CD4-positive, CD25-positive, alpha-beta regulatory T cell (primary cell): ENCODE data around the gene SERPINB10. TPM values are rescaled to one million over a fixed set of nuclear protein-coding genes. Genes with fewer than 3 reads are reported as not detected.
"Not testable (repeated sequence)": the region's sequence is repeated elsewhere in the genome, so short reads cannot be mapped to it uniquely, and the experiment has no call there.

Experiments
- ATAC-seq, 2 donors: fragments of 150-1000 bp; cut with Tn5 transposase; one replicate each; pipeline ENCODE4 v1.10.0; 2021; ENCODE audit warnings: low read depth in 2 of 2, moderate number of reproducible peaks in 2 of 2, moderate library complexity in 1 of 2
- DNase-seq, 3 donors: peaks; one replicate each; pipeline versions ENCODE4 v3.0.0 to v3.0.0-alpha.2; 2012 to 2022; ENCODE audit warnings: mixed read lengths in 1 of 3
- H3K27ac ChIP-seq: one replicate; pipeline ENCODE4 v1.7.0; 2013; ENCODE audit warnings: mild to moderate bottlenecking, low read length; ENCODE audit not compliant: insufficient read depth, poor library complexity, severe bottlenecking
- H3K27me3 ChIP-seq: one replicate; pipeline ENCODE4 v1.7.0; 2013; ENCODE audit warnings: low read length; ENCODE audit not compliant: control insufficient read depth, insufficient read depth
- H3K36me3 ChIP-seq: one replicate; pipeline ENCODE4 v1.7.0; 2013; ENCODE audit warnings: mild to moderate bottlenecking, low read length, moderate library complexity; ENCODE audit not compliant: control insufficient read depth, insufficient read depth
- H3K4me1 ChIP-seq: 2 replicates; pipeline ENCODE4 v1.7.0; 2013; ENCODE audit warnings: mild to moderate bottlenecking, low read length; ENCODE audit not compliant: insufficient read depth, control insufficient read depth, poor library complexity, severe bottlenecking
- H3K4me3 ChIP-seq: one replicate; pipeline ENCODE4 v1.7.0; 2013; ENCODE audit warnings: low read depth, mild to moderate bottlenecking, low read length, moderate library complexity
- H3K9me3 ChIP-seq, 2 experiments: 1 replicate in 1 of 2; 2 replicates in 1 of 2; pipeline ENCODE4 v1.7.0; 2013; ENCODE audit warnings: low read length in 2 of 2, mild to moderate bottlenecking in 1 of 2, moderate library complexity in 1 of 2; ENCODE audit not compliant: control insufficient read depth in 2 of 2
- H3K27ac Mint-ChIP-seq, 3 donors: one replicate each; pipeline ENCODE4 v1.8.0; 2020 to 2022; ENCODE audit warnings: mild to moderate bottlenecking in 3 of 3, mixed read lengths in 3 of 3, moderate library complexity in 2 of 3
- H3K27me3 Mint-ChIP-seq: one replicate; pipeline ENCODE4 v1.8.0; 2022; ENCODE audit warnings: mild to moderate bottlenecking, mixed read lengths
- H3K36me3 Mint-ChIP-seq: one replicate; pipeline ENCODE4 v1.8.0; 2020; ENCODE audit warnings: mixed read lengths
- H3K4me1 Mint-ChIP-seq, 4 donors: one replicate each; pipeline ENCODE4 v1.8.0; 2020 to 2022; ENCODE audit warnings: mixed read lengths in 4 of 4, mild to moderate bottlenecking in 1 of 4
- H3K4me3 Mint-ChIP-seq, 4 donors: one replicate each; pipeline ENCODE4 v1.8.0; 2020 to 2022; ENCODE audit warnings: mild to moderate bottlenecking in 4 of 4, mixed read lengths in 4 of 4, moderate library complexity in 3 of 4
- H3K9me3 Mint-ChIP-seq, 7 donors: one replicate each; pipeline ENCODE4 v1.8.0; 2020 to 2022; ENCODE audit warnings: mixed read lengths in 7 of 7, mild to moderate bottlenecking in 3 of 7, moderate library complexity in 2 of 7
- polyA plus RNA-seq, 4 donors: library from polyadenylated mRNA; unstranded; fragments of 300-500 nt; fragmentation: Illumina TruSeq; gene quantifications; one replicate each; pipeline ENCODE4 v1.2.3, GENCODE V29; 2021
- total RNA-seq: library from RNA; stranded (reverse); gene quantifications from one replicate; pipeline ENCODE4 v1.2.3, GENCODE V29; 2022

Gene SERPINB10
- total and polyA plus RNA-seq, 5 donors from 2014 or later: not detected

GRCh38 chr18:63908858-63909257 is 1.1 kb downstream of the SERPINB10 start:
- no peak overlapping the region for H3K27ac Mint-ChIP-seq
- H3K4me3 ChIP-seq: no peak overlapping the region
- H3K9me3 ChIP-seq: no peaks in the 10 kb centered on the region
- H3K27ac ChIP-seq: no peak overlapping the region
- no peaks in the 10 kb centered on the region for H3K9me3 Mint-ChIP-seq
- no peaks in the 10 kb centered on the region for H3K36me3 Mint-ChIP-seq
- no peak for DNase-seq
- ATAC-seq: no peak
- H3K4me1 ChIP-seq: no peaks in the 10 kb centered on the region
- H3K36me3 ChIP-seq: no peaks in the 10 kb centered on the region
- no peaks in the 10 kb centered on the region for H3K4me1 Mint-ChIP-seq
- no peaks in the 10 kb centered on the region for H3K27me3 ChIP-seq
- no peaks in the 10 kb centered on the region for H3K27me3 Mint-ChIP-seq
- no peak overlapping the region for H3K4me3 Mint-ChIP-seq

GRCh38 chr18:63909870-63910269 is 2.1 kb downstream of the SERPINB10 start:
- Histone ChIP-seq H3K27me3 (peaks cover 4% of the 10 kb centered on the region), H3K27ac (no peak overlapping the region), H3K4me3 (no peak overlapping the region), H3K9me3 (no peaks in the 10 kb centered on the region), H3K4me1 (no peaks in the 10 kb centered on the region), H3K36me3 (no peaks in the 10 kb centered on the region)
- no peak for ATAC-seq
- H3K4me3 Mint-ChIP-seq: no peak overlapping the region
- DNase-seq: no peak
- peaks cover 4% of the 10 kb centered on the region for H3K27me3 Mint-ChIP-seq
- no peaks in the 10 kb centered on the region for H3K4me1 Mint-ChIP-seq
- no peak overlapping the region for H3K27ac Mint-ChIP-seq
- no peaks in the 10 kb centered on the region for H3K36me3 Mint-ChIP-seq
- H3K9me3 Mint-ChIP-seq: no peaks in the 10 kb centered on the region

- Histone ChIP-seq H3K36me3 (no peaks in the 10 kb centered on the region), H3K4me3 (no peak overlapping the region), H3K9me3 (no peaks in the 10 kb centered on the region), H3K27ac (no peak overlapping the region), H3K4me1 (no peaks in the 10 kb centered on the region), H3K27me3 (peaks cover 18% of the 10 kb centered on the region)
- Mint-ChIP-seq H3K4me1 (no peaks in the 10 kb centered on the region), H3K36me3 (no peaks in the 10 kb centered on the region), H3K27ac (no peak overlapping the region), H3K9me3 (peaks cover 0 to 2% (median 0%) of the 10 kb centered on the region in 7 donors), H3K4me3 (no peak overlapping the region), H3K27me3 (peaks cover 25% of the 10 kb centered on the region)
- DNase-seq (no peak), ATAC-seq (no peak)
Measured at GRCh38 chr18:63917817-63918216, 10.1 kb downstream of the SERPINB10 start.

- Mint-ChIP-seq H3K9me3 (peaks cover 0 to 2% (median 0%) of the 10 kb centered on the region in 7 donors), H3K4me1 (no peaks in the 10 kb centered on the region), H3K27me3 (peaks cover 34% of the 10 kb centered on the region), H3K4me3 (no peak overlapping the region), H3K27ac (no peak overlapping the region), H3K36me3 (no peaks in the 10 kb centered on the region)
- H3K4me3 ChIP-seq: no peak overlapping the region
- no peak for ATAC-seq
- no peaks in the 10 kb centered on the region for H3K36me3 ChIP-seq
- no peak for DNase-seq
- no peaks in the 10 kb centered on the region for H3K9me3 ChIP-seq
- no peak overlapping the region for H3K27ac ChIP-seq
- no peaks in the 10 kb centered on the region for H3K4me1 ChIP-seq
- H3K27me3 ChIP-seq: peaks cover 22% of the 10 kb centered on the region
Measured at GRCh38 chr18:63922049-63922448, 14.3 kb downstream of the SERPINB10 start.

- Histone ChIP-seq H3K9me3 (no peaks in the 10 kb centered on the region), H3K4me3 (no peak overlapping the region), H3K27ac (no peak overlapping the region), H3K36me3 (no peaks in the 10 kb centered on the region), H3K4me1 (no peaks in the 10 kb centered on the region), H3K27me3 (peaks cover 14% of the 10 kb centered on the region)
- no peaks in the 10 kb centered on the region for H3K4me1 Mint-ChIP-seq
- peaks cover 0 to 2% (median 0%) of the 10 kb centered on the region in 7 donors for H3K9me3 Mint-ChIP-seq
- H3K36me3 Mint-ChIP-seq: no peaks in the 10 kb centered on the region
- no peak for ATAC-seq
- DNase-seq: no peak
- no peak overlapping the region for H3K27ac Mint-ChIP-seq
- peaks cover 37% of the 10 kb centered on the region for H3K27me3 Mint-ChIP-seq
- no peak overlapping the region for H3K4me3 Mint-ChIP-seq
Measured at GRCh38 chr18:63924551-63924950, 16.8 kb downstream of the SERPINB10 start.

- H3K4me3 Mint-ChIP-seq: no peak overlapping the region
- DNase-seq: no peak
- peaks cover 0 to 2% (median 0%) of the 10 kb centered on the region in 7 donors for H3K9me3 Mint-ChIP-seq
- H3K27me3 Mint-ChIP-seq: peaks cover 32% of the 10 kb centered on the region
- no peak for ATAC-seq
- no peak overlapping the region for H3K27ac Mint-ChIP-seq
- Histone ChIP-seq H3K36me3 (no peaks in the 10 kb centered on the region), H3K4me3 (no peak overlapping the region), H3K27me3 (peaks cover 15% of the 10 kb centered on the region), H3K4me1 (no peaks in the 10 kb centered on the region), H3K9me3 (no peaks in the 10 kb centered on the region), H3K27ac (no peak overlapping the region)
- H3K36me3 Mint-ChIP-seq: no peaks in the 10 kb centered on the region
- H3K4me1 Mint-ChIP-seq: no peaks in the 10 kb centered on the region
Measured at GRCh38 chr18:63928331-63928730, 20.6 kb downstream of the SERPINB10 start.

- H3K9me3 Mint-ChIP-seq, H3K36me3 Mint-ChIP-seq, H3K4me3 Mint-ChIP-seq, H3K36me3 ChIP-seq, H3K4me3 ChIP-seq, H3K4me1 ChIP-seq, H3K27ac Mint-ChIP-seq, H3K9me3 ChIP-seq, ATAC-seq, H3K27ac ChIP-seq, DNase-seq, H3K4me1 Mint-ChIP-seq: not testable (repeated sequence)
- H3K27me3 Mint-ChIP-seq: peaks cover 37% of the 10 kb centered on the region
- H3K27me3 ChIP-seq: peaks cover 18% of the 10 kb centered on the region
Measured at GRCh38 chr18:63929369-63929768, 21.6 kb downstream of the SERPINB10 start.

GRCh38 chr18:63930773-63931354 is 23.1 kb downstream of the SERPINB10 start:
- Histone ChIP-seq H3K4me1 (no peaks in the 10 kb centered on the region), H3K36me3 (no peaks in the 10 kb centered on the region), H3K9me3 (no peaks in the 10 kb centered on the region), H3K4me3 (no peak overlapping the region), H3K27me3 (peaks cover 25% of the 10 kb centered on the region), H3K27ac (no peak overlapping the region)
- DNase-seq: no peak
- no peak overlapping the region for H3K27ac Mint-ChIP-seq
- no peak overlapping the region for H3K4me3 Mint-ChIP-seq
- no peaks in the 10 kb centered on the region for H3K4me1 Mint-ChIP-seq
- H3K27me3 Mint-ChIP-seq: peaks cover 43% of the 10 kb centered on the region
- no peaks in the 10 kb centered on the region for H3K36me3 Mint-ChIP-seq
- no peak for ATAC-seq
- H3K9me3 Mint-ChIP-seq: peaks cover 0 to 2% (median 0%) of the 10 kb centered on the region in 7 donors
